Mammary epithelial cell (primary cell): Measurements from ENCODE around the gene ST3GAL3.

Source experiments
- CTCF ChIP-seq, 2 donors: IDR thresholded peaks in 1 of 2; conservative IDR thresholded peaks in 1 of 2; 2 replicates each; pipeline ENCODE4 v1.5.1; 2011 to 2012; ENCODE audit warnings: inconsistent platforms in 2 of 2, low read length in 2 of 2, mild to moderate bottlenecking in 2 of 2, control low read depth in 1 of 2, low read depth in 1 of 2; ENCODE audit not compliant: insufficient read depth in 1 of 2; ENCODE audit errors: extremely low read depth in 1 of 2
- EZH2 ChIP-seq: IDR thresholded peaks from 2 replicates; pipeline ENCODE4 v1.6.1; 2012; ENCODE audit warnings: low read length, inconsistent platforms, borderline replicate concordance

- no peak for TF ChIP-seq CTCF (conservative IDR thresholded peaks at IDR 0.05 in 1 of 2, IDR thresholded peaks at IDR 0.05 in 1 of 2; ENCODE audit: extremely low read depth in 1 of 2, insufficient read depth in 1 of 2, low read depth in 1 of 2, low read length in 2 of 2)
- TF ChIP-seq EZH2: no peak
These were observed 42.7 kb downstream of the ST3GAL3 start for GRCh38 chr1:43750083-43750482.
